ENCODE measurements around the gene HGS. TPM values are rescaled to one million over a fixed set of nuclear protein-coding genes. Genes with fewer than 3 reads are reported as not detected.
A peak's percentile ranks its signal among the peaks of the same experiment; 100 is the strongest.

The HGS gene
- total RNA-seq, 2 donors from 2014 or later, result 114 to 130 TPM

- H3K36me3 Mint-ChIP-seq (ENCODE audit: low read depth), result peaks cover 57% of the 10 kb centered on the region
- H3K27ac Mint-ChIP-seq, result peak within 1 kb of the TSS; percentile 96
These were observed 19.3 kb downstream of the HGS start, which contains the start of gene MRPL12 for GRCh38 chr17:81702934-81703746. MRPL12 (plus strand) TSS chr17:81703367; CDS start chr17:81703502, 135 bp downstream.

GRCh38 chr17:81703747-81704654 lies 20.2 kb downstream of the HGS start:
- Mint-ChIP-seq H3K36me3 (ENCODE audit: low read depth) (peaks cover 51% of the 10 kb centered on the region), H3K4me1 (peaks cover 7% of the 10 kb centered on the region), H3K27ac (peak overlapping the region; percentile 88), H3K4me3 (peak overlapping the region; percentile 92), H3K27me3 (ENCODE audit: insufficient read depth) (no peaks in the 10 kb centered on the region), H3K9me3 (no peaks in the 10 kb centered on the region)
- Histone ChIP-seq H3K36me3 (ENCODE audit: control insufficient read depth, insufficient read depth, low read length) (peaks cover 60% of the 10 kb centered on the region), H3K4me3 (ENCODE audit: low read length) (peak overlapping the region; percentile 98), H3K27me3 (ENCODE audit: control insufficient read depth, insufficient read depth, low read length, poor library complexity, severe bottlenecking) (no peaks in the 10 kb centered on the region), H3K9me3 (ENCODE audit: control insufficient read depth, low read length) (no peaks in the 10 kb centered on the region), H3K9ac (ENCODE audit: extremely low read depth, low read length, poor library complexity, severe bottlenecking) (peak overlapping the region; percentile 99), H3K27ac (ENCODE audit: low read depth, low read length) (peak overlapping the region; percentile 57), H3K4me1 (ENCODE audit: control insufficient read depth, insufficient read depth, low read length) (no peaks in the 10 kb centered on the region)
- no peak for DNase-seq
- TF ChIP-seq CTCF (conservative IDR thresholded peaks at IDR 0.05), result no peak
- 33 to 35% methylated on average over 18 to 27 of the region's 27 CpGs for WGBS, 2 experiments (ENCODE audit: insufficient coverage in 1 of 2, insufficient read length in 1 of 2)

More at GRCh38 chr17:81702934-81703746, 19.3 kb downstream of the HGS start, which contains the start of gene MRPL12:
- Mint-ChIP-seq H3K4me1 (peaks cover 7% of the 10 kb centered on the region), H3K27me3 (ENCODE audit: insufficient read depth) (no peaks in the 10 kb centered on the region), H3K4me3 (peak within 1 kb of the TSS; percentile 92), H3K9me3 (no peaks in the 10 kb centered on the region)
- Histone ChIP-seq H3K36me3 (ENCODE audit: control insufficient read depth, insufficient read depth, low read length) (peaks cover 65% of the 10 kb centered on the region), H3K9ac (ENCODE audit: extremely low read depth, low read length, poor library complexity, severe bottlenecking) (peak within 1 kb of the TSS; percentile 99), H3K4me1 (ENCODE audit: control insufficient read depth, insufficient read depth, low read length) (no peaks in the 10 kb centered on the region), H3K4me3 (ENCODE audit: low read length) (peak within 1 kb of the TSS; percentile 98), H3K27ac (ENCODE audit: low read depth, low read length) (peak within 1 kb of the TSS; percentile 85), H3K27me3 (ENCODE audit: control insufficient read depth, insufficient read depth, low read length, poor library complexity, severe bottlenecking) (no peaks in the 10 kb centered on the region), H3K9me3 (ENCODE audit: control insufficient read depth, low read length) (no peaks in the 10 kb centered on the region)
- peak; percentile 99 for DNase-seq
- peak; percentile 26 for TF ChIP-seq CTCF (conservative IDR thresholded peaks at IDR 0.05)
- 0% methylated on average over 80 to 102 of the region's 102 CpGs for WGBS, 2 experiments (ENCODE audit: insufficient coverage in 1 of 2, insufficient read length in 1 of 2)

- Histone ChIP-seq H3K4me1 (ENCODE audit: control insufficient read depth, insufficient read depth, low read length) (peaks cover 6% of the 10 kb centered on the region), H3K27ac (ENCODE audit: low read depth, low read length) (no peak overlapping the region), H3K36me3 (ENCODE audit: control insufficient read depth, insufficient read depth, low read length) (peaks cover 52% of the 10 kb centered on the region), H3K9me3 (ENCODE audit: control insufficient read depth, low read length) (no peaks in the 10 kb centered on the region), H3K4me3 (ENCODE audit: low read length) (no peak overlapping the region), H3K9ac (ENCODE audit: extremely low read depth, low read length, poor library complexity, severe bottlenecking) (no peak overlapping the region), H3K27me3 (ENCODE audit: control insufficient read depth, insufficient read depth, low read length, poor library complexity, severe bottlenecking) (no peaks in the 10 kb centered on the region)
- H3K27me3 Mint-ChIP-seq (ENCODE audit: insufficient read depth), result peaks cover 3% of the 10 kb centered on the region
- peak overlapping the region; percentile 92 for H3K4me3 Mint-ChIP-seq
- peaks cover 9% of the 10 kb centered on the region for H3K4me1 Mint-ChIP-seq
- WGBS, 2 experiments (ENCODE audit: insufficient coverage in 1 of 2, insufficient read length in 1 of 2), result 95 to 96% methylated on average over 29 to 30 of the region's 30 CpGs
- H3K36me3 Mint-ChIP-seq (ENCODE audit: low read depth), result peaks cover 42% of the 10 kb centered on the region
- DNase-seq, result no peak
- no peaks in the 10 kb centered on the region for H3K9me3 Mint-ChIP-seq
- peak overlapping the region; percentile 76 for H3K27ac Mint-ChIP-seq
- TF ChIP-seq CTCF (conservative IDR thresholded peaks at IDR 0.05), result no peak
These were observed 21.9 kb downstream of the HGS start for GRCh38 chr17:81705518-81706231.
